Heart left ventricle (tissue), 16 donors: ENCODE data around the gene UGT2A1. TPM values are rescaled to one million over a fixed set of nuclear protein-coding genes. Genes with fewer than 3 reads are reported as not detected.

Experiments used
- ATAC-seq, 4 donors: fragments of 200-7000 bp; cut with Tn5 transposase; one replicate each; pipeline ENCODE4 v1.9.1; 2020 to 2022; ENCODE audit warnings: moderate library complexity in 4 of 4, mild to moderate bottlenecking in 3 of 4, moderate number of reproducible peaks in 1 of 4
- DNase-seq, 5 donors: peaks; one replicate each; pipeline ENCODE4 v3.0.0-alpha.2; 2020
- H3K27ac ChIP-seq, 12 donors: fragments of 200-600 bp; sonication (generic) in 4 of 12; one replicate each; pipeline versions ENCODE4 v1.5.0 to v1.8.0; 2016 to 2022; ENCODE audit warnings: mild to moderate bottlenecking in 2 of 12
- H3K27me3 ChIP-seq, 9 donors: fragments of 200-600 bp; sonication (generic) in 2 of 9; one replicate each; pipeline versions ENCODE4 v1.5.1 to v1.8.0; 2016 to 2022; ENCODE audit warnings: mild to moderate bottlenecking in 3 of 9
- H3K36me3 ChIP-seq, 9 donors: fragments of 200-600 bp; sonication (generic) in 2 of 9; one replicate each; pipeline versions ENCODE4 v1.5.0 to v1.8.0; 2018 to 2022; ENCODE audit warnings: mild to moderate bottlenecking in 2 of 9
- H3K4me1 ChIP-seq, 12 donors: fragments of 200-600 bp; sonication (generic) in 4 of 12; one replicate each; pipeline versions ENCODE4 v1.5.0 to v1.8.0; 2016 to 2022; ENCODE audit warnings: mild to moderate bottlenecking in 3 of 12
- H3K4me3 ChIP-seq, 12 donors: fragments of 200-600 bp; sonication (generic) in 4 of 12; one replicate each; pipeline versions ENCODE4 v1.5.0 to v1.8.0; 2017 to 2022; ENCODE audit warnings: mild to moderate bottlenecking in 9 of 12, moderate library complexity in 4 of 12
- H3K9me3 ChIP-seq, 12 donors: fragments of 200-600 bp; sonication (generic) in 4 of 12; one replicate each; pipeline versions ENCODE4 v1.5.0 to v1.8.0; 2016 to 2022; ENCODE audit warnings: mild to moderate bottlenecking in 1 of 12
- CTCF ChIP-seq, 12 donors: fragments of 200-600 bp; sonication (generic) in 4 of 12; IDR thresholded peaks; one replicate each; pipeline versions ENCODE4 v1.5.0 to v1.8.0; 2018 to 2022; ENCODE audit warnings: antibody characterized with exemption in 12 of 12, mild to moderate bottlenecking in 5 of 12
- POLR2A ChIP-seq, 2 donors: fragments of 450-650 bp; IDR thresholded peaks; one replicate each; pipeline ENCODE4 v1.6.1; 2017; ENCODE audit warnings: antibody characterized with exemption in 2 of 2, mild to moderate bottlenecking in 2 of 2, moderate library complexity in 2 of 2
- WGBS, 4 donors: extraction: QIAGEN DNeasy Blood & Tissue Kit in 2 of 4; methylation state at CpG; one replicate each; pipeline versions ENCODE4 v1.1.5 to v1.1.7; 2013 to 2018; 5-methylcytosine and 5-hydroxymethylcytosine counted together
- intact Hi-C, 10 donors: fragments of 100-400 bp; cut with DNase I; formaldehyde crosslinking; loops; one replicate each; pipeline versions ENCODE4 v1.11.1 to v1.14.2; 2022
- long read RNA-seq, 3 donors: library from polyadenylated mRNA; unstranded; transcript quantifications; one replicate each; pipeline ENCODE4 v2.0.0, GENCODE V29; 2020 to 2021
- polyA plus RNA-seq, 2 donors: library from polyadenylated mRNA; stranded (reverse); fragments of 200-250 nt; gene quantifications; one replicate each; pipeline ENCODE4 v1.2.3, GENCODE V29; 2013
- total RNA-seq, 9 donors: library from RNA; depleted of rRNA in 2 of 9; stranded (reverse); fragments of >200 nt in 2 of 9; fragmentation: NEBNext Ultra II Directional in 3 of 9; extraction: Animal tissue kit (Norgen Biotek cat#: 25700) in 3 of 9; gene quantifications; one replicate each; pipeline versions ENCODE4 v1.1.0 to v1.2.4, GENCODE V29; 2016 to 2023
- donor health status: ischemic (EF 13 %, LVEDD 7.1; RV severe dilation, severe dysfunction).
- donor health status: healthy with polysubstance abuse.
- donor health status: DM: no; HTN: yes; CAD: no.
- donor health status: DM: no; HTN: no; CAD: no.
- donor health status: ischemic (EF 25% LVEDD 6.9; RV normal size, moderate dysfunction).
- donor health status: ischemic (EF 25% LVEDD 5.7; RV mildly dilated, moderate dysfunction).
- donor health status: healthy.
- donor health status: DM: yes; HTN: yes; CAD: no.
- donor health status: ischemic (EF 35%, LVEDD 5.7; RV mildly dilated, moderate dysfunction).
- donor health status: nonischemic (EF 11% LVEDD 7.7; RV severe dilation, severe dysfunction).
- donor health status: DM: yes; HTN: yes; CAD: no.
- donor health status: PGD.
- donor health status: ischemic (EF 29% LVEDD 5.4; RV normal size, mild dysfunction).
- donor health status: nonischemic (EF 23%, LVEDD 6.1; RV moderate dilation, normal function).

UGT2A1 gene
- total RNA-seq (not detected), polyA plus RNA-seq (not detected)
- long read RNA-seq, donor 1: 0 reads
- long read RNA-seq, donor 2: 0 reads
- long read RNA-seq, donor 3: 0 reads

GRCh38 chr4:69653147-69653546, at the start of gene UGT2A1:
TSS of gene UGT2A1 (minus strand) at chr4:69653247. CDS start at chr4:69647644, 5,603 bp downstream.
- TF ChIP-seq POLR2A (IDR thresholded peaks at IDR 0.05): no peak
- TF ChIP-seq CTCF (IDR thresholded peaks at IDR 0.05): no peak
- no peak within 1 kb of the TSS for H3K27ac ChIP-seq
- H3K9me3 ChIP-seq: no peaks in the 10 kb centered on the region
- 81 to 89% (median 87%) methylated on average over 1 of the region's 1 CpG for WGBS, 4 donors
- no peaks in the 10 kb centered on the region for H3K36me3 ChIP-seq
- no peaks in the 10 kb centered on the region for H3K27me3 ChIP-seq
- H3K4me1 ChIP-seq: no peaks in the 10 kb centered on the region
- intact Hi-C loops: no loop called here
- ATAC-seq (no peak), DNase-seq (no peak)
- no peak within 1 kb of the TSS for H3K4me3 ChIP-seq

GRCh38 chr4:69702201-69702600, 49.2 kb upstream of the UGT2A1 start:
- ATAC-seq (no peak), DNase-seq (no peak)
- WGBS, 4 donors: 80 to 83% (median 82%) methylated on average over 3 of the region's 3 CpGs
- Histone ChIP-seq H3K27ac (no peak overlapping the region), H3K4me3 (no peak overlapping the region), H3K27me3 (no peaks in the 10 kb centered on the region), H3K4me1 (no peaks in the 10 kb centered on the region), H3K9me3 (peaks cover 0 to 24% (median 0%) of the 10 kb centered on the region in 12 donors), H3K36me3 (no peaks in the 10 kb centered on the region)
- TF ChIP-seq POLR2A (IDR thresholded peaks at IDR 0.05) (no peak), CTCF (IDR thresholded peaks at IDR 0.05) (no peak)
- intact Hi-C loops: no loop called here

- 79 to 86% (median 84%) methylated on average over 4 of the region's 4 CpGs for WGBS, 4 donors
- H3K4me1 ChIP-seq: no peaks in the 10 kb centered on the region
- H3K4me3 ChIP-seq: no peak overlapping the region
- no peaks in the 10 kb centered on the region for H3K27me3 ChIP-seq
- no peak overlapping the region for H3K27ac ChIP-seq
- intact Hi-C loops: no loop called here
- no peak for DNase-seq
- peaks cover 0 to 24% (median 0%) of the 10 kb centered on the region in 12 donors for H3K9me3 ChIP-seq
- no peaks in the 10 kb centered on the region for H3K36me3 ChIP-seq
- TF ChIP-seq CTCF (IDR thresholded peaks at IDR 0.05) (no peak), POLR2A (IDR thresholded peaks at IDR 0.05) (no peak)
- no peak for ATAC-seq
These were observed 48.6 kb upstream of the UGT2A1 start for GRCh38 chr4:69701696-69702095.

- Histone ChIP-seq H3K36me3 (no peaks in the 10 kb centered on the region), H3K4me3 (no peak overlapping the region), H3K9me3 (peaks cover 0 to 24% (median 2%) of the 10 kb centered on the region in 12 donors), H3K27ac (no peak overlapping the region), H3K4me1 (no peaks in the 10 kb centered on the region), H3K27me3 (no peaks in the 10 kb centered on the region)
- DNase-seq (no peak), ATAC-seq (no peak)
- WGBS, 4 donors: 38 to 94% (median 92%) methylated on average over 1 of the region's 1 CpG
- intact Hi-C loops: loop anchor here in 3 of 10 donors (10.0 kb wide), 3 partner anchors 187 to 807 kb away; no protein-coding TSS in a partner anchor
- TF ChIP-seq POLR2A (IDR thresholded peaks at IDR 0.05): no peak
These were observed 44.6 kb upstream of the UGT2A1 start for GRCh38 chr4:69697536-69698242.
